ENCODE data around the gene HS2ST1. TPM values are rescaled to one million over a fixed set of nuclear protein-coding genes. Genes with fewer than 3 reads are reported as not detected.
"Not testable (repeated sequence)": the region's sequence is repeated elsewhere in the genome, so short reads cannot be mapped to it uniquely, and the experiment has no call there.

The HS2ST1 gene
- total RNA-seq, 1 donor from 2014 or later: 56.4 TPM

GRCh38 chr1:86872086-86872485 lies 42.3 kb upstream of the HS2ST1 start:
- H3K27me3 Mint-ChIP-seq (ENCODE audit: low read depth): no peaks in the 10 kb centered on the region

GRCh38 chr1:86875722-86876121 lies 38.7 kb upstream of the HS2ST1 start:
- H3K4me3 Mint-ChIP-seq: no peak overlapping the region
- no peak overlapping the region for H3K27ac Mint-ChIP-seq (ENCODE audit: unreplicated experiment)
- no peaks in the 10 kb centered on the region for H3K9me3 Mint-ChIP-seq
- H3K36me3 Mint-ChIP-seq (ENCODE audit: low read depth): peaks cover 9% of the 10 kb centered on the region
- no peaks in the 10 kb centered on the region for H3K27me3 Mint-ChIP-seq (ENCODE audit: low read depth)
- TF ChIP-seq CTCF (conservative IDR thresholded peaks at IDR 0.05): no peak
- no peaks in the 10 kb centered on the region for H3K4me1 Mint-ChIP-seq
- DNase-seq (ENCODE audit: low read depth, low spot score): no peak

More at GRCh38 chr1:86872086-86872485, 42.3 kb upstream of the HS2ST1 start:
- Mint-ChIP-seq H3K36me3 (ENCODE audit: low read depth) (peaks cover 9% of the 10 kb centered on the region), H3K4me1 (no peaks in the 10 kb centered on the region), H3K4me3 (no peak overlapping the region), H3K27ac (ENCODE audit: unreplicated experiment) (no peak overlapping the region), H3K9me3 (no peaks in the 10 kb centered on the region)
- no peak for DNase-seq (ENCODE audit: low read depth, low spot score)
- no peak for TF ChIP-seq CTCF (conservative IDR thresholded peaks at IDR 0.05)

- no peak overlapping the region for H3K27ac Mint-ChIP-seq (ENCODE audit: unreplicated experiment)
Observed at GRCh38 chr1:86887479-86888162, 26.8 kb upstream of the HS2ST1 start.

GRCh38 chr1:86888327-86888726 lies 26.1 kb upstream of the HS2ST1 start:
- Mint-ChIP-seq H3K4me1 (no peaks in the 10 kb centered on the region), H3K36me3 (ENCODE audit: low read depth) (peaks cover 5% of the 10 kb centered on the region), H3K4me3 (no peak overlapping the region), H3K27ac (ENCODE audit: unreplicated experiment) (no peak overlapping the region), H3K27me3 (ENCODE audit: low read depth) (no peaks in the 10 kb centered on the region), H3K9me3 (no peaks in the 10 kb centered on the region)
- no peak for TF ChIP-seq CTCF (conservative IDR thresholded peaks at IDR 0.05)
- no peak for DNase-seq (ENCODE audit: low read depth, low spot score)

More at GRCh38 chr1:86887479-86888162, 26.8 kb upstream of the HS2ST1 start:
- no peak overlapping the region for H3K4me3 Mint-ChIP-seq
- TF ChIP-seq CTCF (conservative IDR thresholded peaks at IDR 0.05): no peak
- no peaks in the 10 kb centered on the region for H3K9me3 Mint-ChIP-seq
- no peak for DNase-seq (ENCODE audit: low read depth, low spot score)
- H3K27me3 Mint-ChIP-seq (ENCODE audit: low read depth): no peaks in the 10 kb centered on the region
- peaks cover 5% of the 10 kb centered on the region for H3K36me3 Mint-ChIP-seq (ENCODE audit: low read depth)
- H3K4me1 Mint-ChIP-seq: no peaks in the 10 kb centered on the region

GRCh38 chr1:86899401-86899800 lies 15.0 kb upstream of the HS2ST1 start:
- H3K4me3 Mint-ChIP-seq; H3K4me1 Mint-ChIP-seq; H3K27me3 Mint-ChIP-seq (ENCODE audit: low read depth); H3K9me3 Mint-ChIP-seq; DNase-seq (ENCODE audit: low read depth, low spot score); H3K27ac Mint-ChIP-seq (ENCODE audit: unreplicated experiment): not testable (repeated sequence)
- H3K36me3 Mint-ChIP-seq (ENCODE audit: low read depth): peaks cover 25% of the 10 kb centered on the region

GRCh38 chr1:86905875-86906274 lies 8.6 kb upstream of the HS2ST1 start:
- H3K36me3 Mint-ChIP-seq (ENCODE audit: low read depth): peaks cover 19% of the 10 kb centered on the region
- H3K9me3 Mint-ChIP-seq: no peaks in the 10 kb centered on the region
- H3K27ac Mint-ChIP-seq (ENCODE audit: unreplicated experiment): no peak overlapping the region
- peaks cover 9% of the 10 kb centered on the region for H3K4me1 Mint-ChIP-seq
- H3K27me3 Mint-ChIP-seq (ENCODE audit: low read depth): no peaks in the 10 kb centered on the region
- H3K4me3 Mint-ChIP-seq: no peak overlapping the region
- TF ChIP-seq CTCF (conservative IDR thresholded peaks at IDR 0.05): no peak
- DNase-seq (ENCODE audit: low read depth, low spot score): no peak

Data from neural crest cell (in vitro differentiated cells).